Endothelial cell (in vitro differentiated cells): ENCODE data around the gene KIAA0513. TPM values are rescaled to one million over a fixed set of nuclear protein-coding genes. Genes with fewer than 3 reads are reported as not detected.

Experiments
- DNase-seq: peaks from one replicate; pipeline ENCODE4 v3.0.0; 2021; ENCODE audit warnings: low spot score
- H3K27ac Mint-ChIP-seq: one replicate; pipeline ENCODE4 v1.8.0; 2021; ENCODE audit warnings: mixed read lengths, inconsistent platforms; ENCODE audit not compliant: unreplicated experiment
- H3K27me3 Mint-ChIP-seq: one replicate; pipeline ENCODE4 v1.8.0; 2021; ENCODE audit warnings: mild to moderate bottlenecking, moderate library complexity, mixed read lengths, inconsistent platforms; ENCODE audit not compliant: unreplicated experiment
- H3K36me3 Mint-ChIP-seq: one replicate; pipeline ENCODE4 v1.8.0; 2021; ENCODE audit warnings: mild to moderate bottlenecking, low read depth, mixed read lengths, inconsistent platforms; ENCODE audit not compliant: unreplicated experiment
- H3K4me1 Mint-ChIP-seq: one replicate; pipeline ENCODE4 v1.8.0; 2021; ENCODE audit warnings: mild to moderate bottlenecking, mixed read lengths, inconsistent platforms; ENCODE audit not compliant: unreplicated experiment
- H3K4me3 Mint-ChIP-seq: one replicate; pipeline ENCODE4 v1.8.0; 2021; ENCODE audit warnings: mild to moderate bottlenecking, mixed read lengths, inconsistent platforms; ENCODE audit not compliant: unreplicated experiment
- H3K9me3 Mint-ChIP-seq: one replicate; pipeline ENCODE4 v1.8.0; 2021; ENCODE audit warnings: mixed read lengths, inconsistent platforms; ENCODE audit not compliant: unreplicated experiment
- CTCF ChIP-seq: fragments of 200-600 bp; sonication (generic); IDR thresholded peaks from one replicate; pipeline ENCODE4 v1.5.0; 2021; ENCODE audit warnings: antibody characterized with exemption; ENCODE audit not compliant: unreplicated experiment
- total RNA-seq: library from RNA; stranded (reverse); fragmentation: NEBNext Ultra II Directional; extraction: Animal tissue kit (Norgen Biotek cat#: 25700); gene quantifications from one replicate; pipeline ENCODE4 v1.2.1, GENCODE V29; 2021; ENCODE audit not compliant: unreplicated experiment

Gene KIAA0513
- total RNA-seq, 1 donor from 2014 or later: 5.5 TPM

GRCh38 chr16:85075236-85075924 lies 47.8 kb downstream of the KIAA0513 start:
- DNase-seq: no peak
- Mint-ChIP-seq H3K9me3 (no peaks in the 10 kb centered on the region), H3K27me3 (peaks cover 5% of the 10 kb centered on the region), H3K4me3 (no peak overlapping the region), H3K27ac (no peak overlapping the region), H3K36me3 (peaks cover 6% of the 10 kb centered on the region), H3K4me1 (peaks cover 9% of the 10 kb centered on the region)
- TF ChIP-seq CTCF: no peak

GRCh38 chr16:85077039-85077438 lies 49.4 kb downstream of the KIAA0513 start:
- Mint-ChIP-seq H3K9me3 (no peaks in the 10 kb centered on the region), H3K4me1 (peaks cover 9% of the 10 kb centered on the region), H3K4me3 (no peak overlapping the region), H3K27me3 (peaks cover 7% of the 10 kb centered on the region), H3K27ac (no peak overlapping the region), H3K36me3 (peaks cover 6% of the 10 kb centered on the region)
- no peak for DNase-seq
- no peak for TF ChIP-seq CTCF

GRCh38 chr16:85077576-85078125 lies 50.1 kb downstream of the KIAA0513 start:
- TF ChIP-seq CTCF: no peak
- Mint-ChIP-seq H3K4me3 (no peak overlapping the region), H3K27me3 (peaks cover 9% of the 10 kb centered on the region), H3K27ac (no peak overlapping the region), H3K9me3 (no peaks in the 10 kb centered on the region), H3K4me1 (peaks cover 12% of the 10 kb centered on the region), H3K36me3 (peaks cover 6% of the 10 kb centered on the region)
- no peak for DNase-seq

- H3K9me3 Mint-ChIP-seq: no peaks in the 10 kb centered on the region
- H3K4me1 Mint-ChIP-seq: peaks cover 14% of the 10 kb centered on the region
- H3K27ac Mint-ChIP-seq: no peak overlapping the region
- TF ChIP-seq CTCF: no peak
- peaks cover 11% of the 10 kb centered on the region for H3K27me3 Mint-ChIP-seq
- H3K4me3 Mint-ChIP-seq: peak overlapping the region; percentile 16
- H3K36me3 Mint-ChIP-seq: peaks cover 6% of the 10 kb centered on the region
- no peak for DNase-seq
Observed at GRCh38 chr16:85078226-85078625, 50.6 kb downstream of the KIAA0513 start.

GRCh38 chr16:85078952-85079351 lies 51.4 kb downstream of the KIAA0513 start:
- Mint-ChIP-seq H3K36me3 (peaks cover 6% of the 10 kb centered on the region), H3K27ac (no peak overlapping the region), H3K9me3 (no peaks in the 10 kb centered on the region), H3K4me1 (peaks cover 19% of the 10 kb centered on the region), H3K4me3 (no peak overlapping the region), H3K27me3 (peaks cover 14% of the 10 kb centered on the region)
- DNase-seq: no peak
- no peak for TF ChIP-seq CTCF
